B cell (primary cell): ENCODE data around the gene RAD51B. TPM values are rescaled to one million over a fixed set of nuclear protein-coding genes. Genes with fewer than 3 reads are reported as not detected.
A peak's percentile ranks its signal among the peaks of the same experiment; 100 is the strongest.

Experiments used
- ATAC-seq: fragments of 200-7000 bp; cut with Tn5 transposase; one replicate; pipeline ENCODE4 v1.10.0; 2021; ENCODE audit warnings: low read depth, mild to moderate bottlenecking, moderate number of reproducible peaks, moderate library complexity
- CTCF ChIA-PET: fragments of 350-600 bp; sonication (Branson Sonifier 250); formaldehyde crosslinking; loops from one replicate; lab custom pipeline; 2021; ENCODE audit warnings: antibody characterized with exemption, inconsistent platforms; lab: Charles Lee
- POLR2A ChIA-PET: fragments of 350-600 bp; sonication (Branson Sonifier 250); formaldehyde crosslinking; loops from one replicate; lab custom pipeline; 2021; ENCODE audit warnings: antibody characterized with exemption; lab: Charles Lee
- DNase-seq: peaks from one replicate; pipeline ENCODE4 v3.0.0; 2013
- H2AFZ ChIP-seq: 2 replicates; pipeline ENCODE4 v1.6.1; 2012; ENCODE audit warnings: mild to moderate bottlenecking, low read depth, low read length; ENCODE audit not compliant: insufficient read depth, poor library complexity, severe bottlenecking
- H3K27ac ChIP-seq, 2 donors: 1 replicate in 1 of 2; 2 replicates in 1 of 2; pipeline ENCODE4 v1.5.1; 2012 to 2013; ENCODE audit warnings: low read length in 2 of 2, mild to moderate bottlenecking in 2 of 2, moderate library complexity in 1 of 2
- H3K27me3 ChIP-seq, 4 experiments: fragments of 200-600 bp in 1 of 4; sonication (generic) in 1 of 4; replicated peaks in 1 of 4; 1 replicate in 2 of 4; 2 replicates in 2 of 4; pipeline versions ENCODE4 v1.6.1 to v1.7.0; 2013 to 2016; ENCODE audit warnings: low read length in 3 of 4, mild to moderate bottlenecking in 2 of 4, mixed read lengths in 1 of 4, moderate library complexity in 1 of 4; ENCODE audit not compliant: insufficient read depth in 4 of 4, control insufficient read depth in 3 of 4; ENCODE audit errors: control extremely low read depth in 1 of 4
- H3K36me3 ChIP-seq, 2 experiments: replicated peaks in 1 of 2; 1 replicate in 1 of 2; 2 replicates in 1 of 2; pipeline versions ENCODE4 v1.6.1 to v1.7.1; 2013; ENCODE audit warnings: low read length in 1 of 2; ENCODE audit not compliant: insufficient read depth in 2 of 2, control insufficient read depth in 1 of 2; ENCODE audit errors: control extremely low read depth in 1 of 2, extremely low read depth in 1 of 2
- H3K4me1 ChIP-seq, 2 donors: fragments of 200-600 bp in 1 of 2; sonication (generic) in 1 of 2; 1 replicate in 1 of 2; 2 replicates in 1 of 2; pipeline versions ENCODE4 v1.5.1 to v1.6.1; 2013 to 2017; ENCODE audit warnings: low read length in 2 of 2; ENCODE audit not compliant: control insufficient read depth in 2 of 2, insufficient read depth in 2 of 2
- H3K4me2 ChIP-seq: replicated peaks from 2 replicates; pipeline ENCODE3; 2012; ENCODE audit warnings: mild to moderate bottlenecking, low read depth, low read length; ENCODE audit not compliant: poor library complexity, severe bottlenecking
- H3K4me3 ChIP-seq, 5 experiments: fragments of 200-600 bp in 1 of 5; sonication (generic) in 1 of 5; 1 replicate in 3 of 5; 2 replicates in 2 of 5; pipeline versions ENCODE4 v1.5.1 to v1.7.0; 2011 to 2016; ENCODE audit warnings: low read length in 4 of 5, mild to moderate bottlenecking in 4 of 5, low read depth in 2 of 5, control low read depth in 1 of 5, moderate library complexity in 1 of 5; ENCODE audit not compliant: insufficient read depth in 1 of 5; ENCODE audit errors: control extremely low read depth in 1 of 5, extremely low read depth in 1 of 5
- H3K79me2 ChIP-seq: fragments of 200-600 bp; sonication (generic); one replicate; pipeline ENCODE4 v1.6.0; 2016; ENCODE audit warnings: low read length; ENCODE audit not compliant: control insufficient read depth, insufficient read depth
- H3K9ac ChIP-seq: fragments of 200-600 bp; sonication (generic); 2 replicates; pipeline ENCODE4 v1.6.1; 2017; ENCODE audit warnings: mild to moderate bottlenecking, low read length, moderate library complexity
- H3K9me3 ChIP-seq, 3 donors: one replicate each; pipeline versions ENCODE4 v1.6.1 to v1.7.1; 2013; ENCODE audit warnings: low read length in 2 of 3; ENCODE audit not compliant: control insufficient read depth in 2 of 3, insufficient read depth in 1 of 3; ENCODE audit errors: control extremely low read depth in 1 of 3
- H4K20me1 ChIP-seq: 2 replicates; pipeline ENCODE4 v1.6.0; 2012; ENCODE audit warnings: mild to moderate bottlenecking, low read length; ENCODE audit not compliant: insufficient read depth, control insufficient read depth, poor library complexity, severe bottlenecking
- H3K27ac Mint-ChIP-seq: one replicate; pipeline ENCODE4 v1.8.0; 2021; ENCODE audit warnings: mixed read lengths
- H3K27me3 Mint-ChIP-seq: one replicate; pipeline ENCODE4 v1.8.0; 2021; ENCODE audit warnings: mixed read lengths
- H3K4me1 Mint-ChIP-seq: one replicate; pipeline ENCODE4 v1.8.0; 2021; ENCODE audit warnings: mixed read lengths
- H3K4me3 Mint-ChIP-seq: one replicate; pipeline ENCODE4 v1.8.0; 2021; ENCODE audit warnings: mixed read lengths
- H3K9me3 Mint-ChIP-seq: one replicate; pipeline ENCODE4 v1.8.0; 2022; ENCODE audit warnings: mixed read lengths; ENCODE audit not compliant: insufficient read depth
- EZH2 ChIP-seq: IDR thresholded peaks from 2 replicates; pipeline ENCODE4 v1.6.1; 2012; ENCODE audit warnings: borderline replicate concordance, low read depth, mild to moderate bottlenecking, moderate library complexity, low read length; ENCODE audit not compliant: insufficient read depth, poor library complexity, severe bottlenecking
- WGBS: methylation state at CpG from one replicate; pipeline ENCODE4 v1.1.5; 2013; ENCODE audit warnings: missing lambda C conversion rate; ENCODE audit not compliant: insufficient coverage; 5-methylcytosine and 5-hydroxymethylcytosine counted together
- intact Hi-C: fragments of 100-400 bp; cut with micrococcal nuclease; formaldehyde crosslinking; loops from one replicate; pipeline ENCODE4 v1.10.0; 2022
- polyA plus RNA-seq: library from polyadenylated mRNA; depleted of rRNA; stranded (reverse); fragments of >200 nt; gene quantifications from 2 replicates; pipeline ENCODE4 v1.2.3, GENCODE V29; 2012
- total RNA-seq, 2 donors: library from RNA; stranded (reverse); fragments of 120-200 nt in 1 of 2; gene quantifications; 1 replicate in 1 of 2; 2 replicates in 1 of 2; pipeline versions ENCODE4 v1.2.3 to v1.2.4, GENCODE V29; 2013 to 2022
- TF ChIP-seq, protein P1 (sequence below): fragments of 200-600 bp; IDR thresholded peaks from one replicate; pipeline ENCODE4 v1.8.0; 2022; ENCODE audit warnings: antibody characterized with exemption, mild to moderate bottlenecking

Gene RAD51B
- total and polyA plus RNA-seq, 2 donors (not counting 1 experiment from before 2014, with no cell fraction given) = 6.5 to 60.6 TPM

DNA sequence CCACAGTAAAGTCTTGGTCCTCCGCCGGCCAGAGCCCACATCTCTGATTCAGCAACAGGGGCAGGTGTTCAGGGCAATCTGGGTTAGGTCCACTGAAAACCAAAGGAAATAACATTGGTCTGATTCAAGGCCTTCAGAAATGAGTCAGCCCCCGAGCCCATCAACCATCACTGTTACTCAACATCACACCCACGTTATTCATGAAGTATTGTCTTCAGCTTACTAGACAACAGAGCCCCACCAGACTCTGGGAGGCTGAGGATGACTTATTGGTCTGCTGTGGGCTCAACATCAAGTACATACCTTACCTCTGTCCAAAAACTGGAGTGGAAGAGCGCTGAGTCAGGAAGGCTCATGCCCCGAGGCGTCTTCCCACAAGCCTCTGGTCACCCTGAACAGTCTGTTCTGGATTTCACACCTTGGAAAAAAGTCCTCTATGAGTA is 875.8 kb downstream of the RAD51B start:
- ChIA-PET POLR2A (interaction anchor here (2.7 kb wide), 1 partner anchor 10 kb away, joined by 13 read pairs; no protein-coding TSS in a partner anchor), CTCF (no interaction called here)
- Histone ChIP-seq H3K9ac (no peak overlapping the region), H4K20me1 (no peaks in the 10 kb centered on the region), H3K27ac (no peak overlapping the region), H3K4me1 (peaks cover 14 to 38% of the 10 kb centered on the region in 2 donors), H3K27me3 (no peaks in the 10 kb centered on the region), H3K9me3 (peaks cover 0 to 13% (median 0%) of the 10 kb centered on the region in 3 donors), H3K4me3 (no peak overlapping the region), H2AFZ (no peak overlapping the region), H3K79me2 (peaks cover 4% of the 10 kb centered on the region), H3K36me3 (no peaks in the 10 kb centered on the region), H3K4me2 (no peak overlapping the region)
- DNase-seq = no peak
- TF ChIP-seq, protein P1, sequence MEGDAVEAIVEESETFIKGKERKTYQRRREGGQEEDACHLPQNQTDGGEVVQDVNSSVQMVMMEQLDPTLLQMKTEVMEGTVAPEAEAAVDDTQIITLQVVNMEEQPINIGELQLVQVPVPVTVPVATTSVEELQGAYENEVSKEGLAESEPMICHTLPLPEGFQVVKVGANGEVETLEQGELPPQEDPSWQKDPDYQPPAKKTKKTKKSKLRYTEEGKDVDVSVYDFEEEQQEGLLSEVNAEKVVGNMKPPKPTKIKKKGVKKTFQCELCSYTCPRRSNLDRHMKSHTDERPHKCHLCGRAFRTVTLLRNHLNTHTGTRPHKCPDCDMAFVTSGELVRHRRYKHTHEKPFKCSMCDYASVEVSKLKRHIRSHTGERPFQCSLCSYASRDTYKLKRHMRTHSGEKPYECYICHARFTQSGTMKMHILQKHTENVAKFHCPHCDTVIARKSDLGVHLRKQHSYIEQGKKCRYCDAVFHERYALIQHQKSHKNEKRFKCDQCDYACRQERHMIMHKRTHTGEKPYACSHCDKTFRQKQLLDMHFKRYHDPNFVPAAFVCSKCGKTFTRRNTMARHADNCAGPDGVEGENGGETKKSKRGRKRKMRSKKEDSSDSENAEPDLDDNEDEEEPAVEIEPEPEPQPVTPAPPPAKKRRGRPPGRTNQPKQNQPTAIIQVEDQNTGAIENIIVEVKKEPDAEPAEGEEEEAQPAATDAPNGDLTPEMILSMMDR = no peak
- TF ChIP-seq EZH2 = no peak
- Mint-ChIP-seq H3K27me3 (no peaks in the 10 kb centered on the region), H3K4me1 (peaks cover 46% of the 10 kb centered on the region), H3K4me3 (peak overlapping the region; percentile 53), H3K27ac (peak overlapping the region; percentile 75), H3K9me3 (no peaks in the 10 kb centered on the region)
- intact Hi-C loops = no loop called here
- peak; percentile 70 for ATAC-seq
- 43% methylated on average over 3 of the region's 7 CpGs for WGBS

DNA sequence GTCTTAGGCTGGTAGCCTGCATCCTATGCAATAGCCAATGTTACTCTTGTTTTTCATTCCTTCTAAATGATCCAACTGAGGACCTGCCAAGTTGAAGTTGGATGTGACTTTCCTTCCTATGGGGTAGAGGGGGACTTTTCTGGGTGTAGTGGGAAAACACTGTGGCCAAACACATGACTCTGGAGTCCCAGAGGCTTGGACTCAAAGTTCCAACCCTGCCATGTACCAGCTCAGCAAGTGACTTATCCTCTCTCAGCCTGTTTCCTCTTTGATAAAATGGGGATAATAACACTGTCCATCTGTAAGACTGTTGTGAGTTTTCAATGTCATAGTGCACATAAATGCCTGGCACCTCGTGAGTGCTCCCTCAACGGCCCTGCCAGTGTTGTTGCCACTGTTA is 876.3 kb downstream of the RAD51B start:
- intact Hi-C loops = no loop called here
- Histone ChIP-seq H3K4me2 (no peak overlapping the region), H3K27me3 (no peaks in the 10 kb centered on the region), H3K9me3 (peaks cover 0 to 18% (median 5%) of the 10 kb centered on the region in 3 donors), H3K9ac (no peak overlapping the region), H4K20me1 (no peaks in the 10 kb centered on the region), H3K79me2 (peaks cover 2% of the 10 kb centered on the region), H3K36me3 (no peaks in the 10 kb centered on the region), H3K4me1 (peaks cover 13 to 33% of the 10 kb centered on the region in 2 donors), H3K4me3 (no peak overlapping the region), H2AFZ (no peak overlapping the region), H3K27ac (no peak overlapping the region)
- ChIA-PET CTCF (no interaction called here), POLR2A (interaction anchor here (2.7 kb wide), 1 partner anchor 11 kb away, joined by 13 read pairs; no protein-coding TSS in a partner anchor)
- WGBS = no CpG with 5 or more reads among the region's 2 CpGs
- Mint-ChIP-seq H3K9me3 (no peaks in the 10 kb centered on the region), H3K27me3 (no peaks in the 10 kb centered on the region), H3K4me3 (no peak overlapping the region), H3K4me1 (peaks cover 44% of the 10 kb centered on the region), H3K27ac (peak overlapping the region; percentile 75)
- ATAC-seq (no peak), DNase-seq (no peak)
- TF ChIP-seq, protein P1 = no peak
- TF ChIP-seq EZH2 = no peak
